A549 (cell line): Measurements from ENCODE around the gene SYT3. TPM values are rescaled to one million over a fixed set of nuclear protein-coding genes. Genes with fewer than 3 reads are reported as not detected.

Experiments
- ATAC-seq, 2 experiments: fragments of 200-7000 bp in 1 of 2; fragments of >200 bp in 1 of 2; cut with Nextera tagmentation in 1 of 2; cut with Tn5 transposase in 1 of 2; 3 replicates each; pipeline versions ENCODE4 v1.8.0 to v1.9.1; 2018 to 2020; ENCODE audit warnings: mild to moderate bottlenecking in 1 of 2, moderate library complexity in 1 of 2
- CTCF ChIA-PET: fragments of 300-600 bp; sonication (Branson Sonifier 250); formaldehyde crosslinking; extraction: SDS; loops from one replicate; lab custom pipeline; 2021; ENCODE audit warnings: antibody characterized with exemption, inconsistent platforms; lab: Yijun Ruan, JAX
- POLR2A ChIA-PET: fragments of 350-600 bp; formaldehyde crosslinking; extraction: SDS; loops from one replicate; lab custom pipeline; 2021; ENCODE audit warnings: antibody characterized with exemption, inconsistent platforms; lab: Yijun Ruan, JAX
- DNase-seq, 2 experiments: peaks; one replicate each; pipeline versions ENCODE4 v3.0.0 to v3.0.0-alpha.2; 2011 to 2016; ENCODE audit warnings: low read depth in 1 of 2, low spot score in 1 of 2
- FAIRE-seq: peaks from 2 replicates; lab custom pipeline; 2011; peaks lifted over from hg19 to GRCh38; lab: Jason Lieb, UNC
- H3K27ac ChIP-seq, 2 experiments: fragments of >200 bp; sonication (Bioruptor Twin); formaldehyde crosslinking; 3 replicates each; pipeline ENCODE4 v1.5.1; 2016 to 2017
- H3K4me1 ChIP-seq: fragments of >200 bp; sonication (Bioruptor Twin); formaldehyde crosslinking; 3 replicates; pipeline ENCODE4 v1.6.1; 2016
- H3K4me2 ChIP-seq: fragments of >200 bp; sonication (Bioruptor Twin); formaldehyde crosslinking; 3 replicates; pipeline ENCODE4 v1.6.1; 2016
- H3K4me3 ChIP-seq: fragments of >200 bp; sonication (Bioruptor Twin); formaldehyde crosslinking; 3 replicates; pipeline ENCODE4 v1.5.1; 2016
- H3K9me3 ChIP-seq: fragments of >200 bp; sonication (Bioruptor Twin); formaldehyde crosslinking; 3 replicates; pipeline ENCODE4 v1.6.1; 2016
- BCL3 ChIP-seq: fragments of >200 bp; sonication (Bioruptor Twin); formaldehyde crosslinking; IDR thresholded peaks from 3 replicates; pipeline ENCODE4 v1.6.1; 2016
- CBX8 ChIP-seq: fragments of 200-600 bp; sonication (generic); IDR thresholded peaks from 2 replicates; pipeline ENCODE4 v1.6.1; 2016
- E2F6 ChIP-seq: IDR thresholded peaks from 2 replicates; pipeline ENCODE4 v1.6.1; 2012; ENCODE audit warnings: low read depth, borderline replicate concordance
- ELK1 ChIP-seq: fragments of 150-350 bp; IDR thresholded peaks from 2 replicates; pipeline ENCODE4 v1.6.1; 2014; ENCODE audit warnings: low read depth, mild to moderate bottlenecking, low read length
- EP300 ChIP-seq, 2 experiments: fragments of >200 bp; sonication (Bioruptor Twin); formaldehyde crosslinking; IDR thresholded peaks; 2 replicates in 1 of 2; 3 replicates in 1 of 2; pipeline ENCODE4 v1.6.1; 2016 to 2017
- FOSL2 ChIP-seq, 2 experiments: fragments of 450-650 bp in 1 of 2; fragments of >200 bp in 1 of 2; sonication (Bioruptor Twin) in 1 of 2; formaldehyde crosslinking; IDR thresholded peaks; 2 replicates each; pipeline versions ENCODE4 v1.5.0 to v1.6.1; 2016 to 2020; ENCODE audit warnings: mild to moderate bottlenecking in 1 of 2, moderate library complexity in 1 of 2
- GATA3 ChIP-seq: IDR thresholded peaks from 2 replicates; pipeline ENCODE4 v1.6.1; 2012; ENCODE audit warnings: borderline replicate concordance
- HES2 ChIP-seq: fragments of >200 bp; sonication (Bioruptor Twin); formaldehyde crosslinking; IDR thresholded peaks from 2 replicates; pipeline ENCODE4 v1.6.1; 2016
- HMGXB4 ChIP-seq: fragments of 250-450 bp; sonication (Bioruptor Pico); IDR thresholded peaks from 2 replicates; pipeline ENCODE4 v1.5.0; 2021; ENCODE audit warnings: mild to moderate bottlenecking, moderate library complexity, borderline replicate concordance
- HOXA7 ChIP-seq: fragments of 250-450 bp; sonication (Bioruptor Pico); IDR thresholded peaks from 2 replicates; pipeline ENCODE4 v1.5.0; 2020; ENCODE audit warnings: mild to moderate bottlenecking, moderate library complexity
- HOXB13 ChIP-seq: fragments of 250-450 bp; sonication (Bioruptor Pico); IDR thresholded peaks from 2 replicates; pipeline ENCODE4 v1.5.0; 2020; ENCODE audit warnings: low read depth, mild to moderate bottlenecking, moderate library complexity
- JUN ChIP-seq, 2 experiments: fragments of >200 bp; sonication (Bioruptor Twin); formaldehyde crosslinking; IDR thresholded peaks; 2 replicates in 1 of 2; 3 replicates in 1 of 2; pipeline ENCODE4 v1.6.1; 2016 to 2017
- JUNB ChIP-seq: fragments of >200 bp; sonication (Bioruptor Twin); formaldehyde crosslinking; IDR thresholded peaks from 2 replicates; pipeline ENCODE4 v1.6.1; 2016
- KDM1A ChIP-seq: fragments of 200-600 bp; sonication (generic); IDR thresholded peaks from 2 replicates; pipeline ENCODE4 v1.6.1; 2016; ENCODE audit warnings: low read depth, mild to moderate bottlenecking
- MAFK ChIP-seq: fragments of 450-650 bp; IDR thresholded peaks from 2 replicates; pipeline ENCODE4 v1.6.1; 2014; ENCODE audit not compliant: partially characterized antibody
- MAX ChIP-seq: IDR thresholded peaks from 2 replicates; pipeline ENCODE4 v1.6.1; 2012
- MAZ ChIP-seq: fragments of 150-350 bp; IDR thresholded peaks from 2 replicates; pipeline ENCODE4 v1.6.1; 2014; ENCODE audit warnings: antibody characterized with exemption, low read depth, low read length, borderline replicate concordance
- MYC ChIP-seq: IDR thresholded peaks from 2 replicates; pipeline ENCODE4 v1.6.1; 2012; ENCODE audit warnings: mild to moderate bottlenecking, inconsistent platforms, low read length, improper control_type of control experiment, borderline replicate concordance
- NR3C1 ChIP-seq: fragments of >200 bp; sonication (Bioruptor Twin); formaldehyde crosslinking; IDR thresholded peaks from 3 replicates; pipeline ENCODE4 v1.6.1; 2017
- PBX3 ChIP-seq: IDR thresholded peaks from 2 replicates; pipeline ENCODE4 v1.6.1; 2012
- PHF8 ChIP-seq: fragments of 200-600 bp; sonication (generic); IDR thresholded peaks from 2 replicates; pipeline ENCODE4 v1.6.1; 2016; ENCODE audit warnings: low read depth, mild to moderate bottlenecking, antibody characterized with exemption, moderate library complexity, borderline replicate concordance
- RFX5 ChIP-seq: fragments of 450-650 bp; IDR thresholded peaks from 2 replicates; pipeline ENCODE4 v1.7.1; 2014; ENCODE audit warnings: antibody characterized with exemption, mild to moderate bottlenecking, moderate library complexity
- SMC3 ChIP-seq: fragments of >200 bp; sonication (Bioruptor Twin); formaldehyde crosslinking; IDR thresholded peaks from 3 replicates; pipeline ENCODE4 v1.6.1; 2018; ENCODE audit warnings: inconsistent platforms
- SREBF2 ChIP-seq: fragments of 450-650 bp; IDR thresholded peaks from 2 replicates; pipeline ENCODE4 v1.6.1; 2014; ENCODE audit warnings: mild to moderate bottlenecking, moderate library complexity
- USF2 ChIP-seq: fragments of 450-650 bp; IDR thresholded peaks from 2 replicates; pipeline ENCODE4 v1.6.1; 2014; ENCODE audit warnings: antibody characterized with exemption
- ZC3H11A ChIP-seq: fragments of 450-650 bp; IDR thresholded peaks from 2 replicates; pipeline ENCODE4 v1.6.1; 2014; ENCODE audit warnings: antibody characterized with exemption, mild to moderate bottlenecking
- ZFP36 ChIP-seq: fragments of 450-650 bp; IDR thresholded peaks from 2 replicates; pipeline ENCODE4 v1.6.1; 2014; ENCODE audit warnings: borderline replicate concordance; ENCODE audit not compliant: partially characterized antibody
- ZSCAN20 ChIP-seq: fragments of 250-450 bp; sonication (Bioruptor Pico); IDR thresholded peaks from 2 replicates; pipeline ENCODE4 v1.8.0; 2022; ENCODE audit warnings: mild to moderate bottlenecking, moderate library complexity
- WGBS: methylation state at CpG from one replicate; pipeline ENCODE4 v1.1.6; 2017; ENCODE audit errors: missing lambda C conversion rate; 5-methylcytosine and 5-hydroxymethylcytosine counted together
- polyA plus RNA-seq, 4 experiments: library from polyadenylated mRNA; depleted of rRNA in 3 of 4; stranded (reverse); fragments of >200 nt; fragmentation: RNase III in 1 of 4; extraction: RNeasy Plus Mini Kit Qiagen cat#74134 plus additional on column Dnase treatment in 1 of 4; gene quantifications; 2 replicates in 3 of 4; 3 replicates in 1 of 4; pipeline ENCODE4 v1.2.3, GENCODE V29; 2011 to 2017

The SYT3 gene
- polyA plus RNA-seq, 2 of the 4 experiments (the other 2 are of a cell fraction): 0.25 to 1.1 TPM

GRCh38 chr19:50679177-50680125 lies 39.8 kb upstream of the SYT3 start:
- 3% methylated on average over 22 of the region's 23 CpGs for WGBS
- H3K4me2 ChIP-seq: peak overlapping the region; percentile 21; the same call in 2 of the 3 replicates
- POLR2A ChIA-PET: no interaction called here
- H3K4me3 ChIP-seq: no peak overlapping the region
- no peak overlapping the region for H3K27ac ChIP-seq
- TF ChIP-seq MAFK (peak; percentile 24), SMC3 (no peak), ZC3H11A (peak; percentile 9; the same call in 1 of the 2 replicates), MAX (peak; percentile 93), JUNB (no peak), FOSL2 (IDR thresholded peaks at IDR 0.05) (no peak), FOSL2 (CRISPR knock-in tag; IDR thresholded peaks at IDR 0.05) (peak; percentile 53; the same call in 1 of the 2 replicates), E2F6 (peak; percentile 100), PBX3 (no peak), NR3C1 (no peak), RFX5 (peak; percentile 100), HOXA7 (CRISPR knock-in tag) (no peak), USF2 (peak; percentile 14; the same call in 1 of the 2 replicates)
- peaks cover 5% of the 10 kb centered on the region; the same call in 2 of the 3 replicates for H3K9me3 ChIP-seq
- CTCF ChIA-PET: interaction anchor here (1.0 kb wide), 1 partner anchor 10 kb away, joined by 4 read pairs; no protein-coding TSS in a partner anchor
- FAIRE-seq: peak; percentile 93
- no peaks in the 10 kb centered on the region for H3K4me1 ChIP-seq
- DNase-seq: peak; percentile 93 to 98
- ATAC-seq: peak; percentile 89 to 97

- TF ChIP-seq ZFP36 (no peak), CBX8 (no peak), PHF8 (no peak), MYC (no peak), JUN (IDR thresholded peaks at IDR 0.05) (no peak), MAZ (no peak), ELK1 (no peak), BCL3 (no peak), EP300 (IDR thresholded peaks at IDR 0.05) (no peak), HOXB13 (CRISPR knock-in tag) (no peak), GATA3 (no peak), SREBF2 (no peak), HMGXB4 (CRISPR knock-in tag) (no peak), KDM1A (no peak), HES2 (no peak), ZSCAN20 (CRISPR knock-in tag) (no peak)
- TF ChIP-seq, all 56 proteins: peak for 0
- ChIA-PET POLR2A (no interaction called here), CTCF (no interaction called here)
- H3K4me2 ChIP-seq: no peak overlapping the region
- FAIRE-seq (no peak), ATAC-seq (no peak), DNase-seq (no peak)
- H3K9me3 ChIP-seq: peaks cover 5% of the 10 kb centered on the region; the same call in 2 of the 3 replicates
- no peaks in the 10 kb centered on the region for H3K4me1 ChIP-seq
- H3K27ac ChIP-seq: no peak overlapping the region
- H3K4me3 ChIP-seq: no peak overlapping the region
- 10% methylated on average over 3 of the region's 3 CpGs for WGBS
Observed at GRCh38 chr19:50678323-50678722, 38.6 kb upstream of the SYT3 start.
